Osteocyte (in vitro differentiated cells): ENCODE measurements around the gene NKX2-2. TPM values are rescaled to one million over a fixed set of nuclear protein-coding genes. Genes with fewer than 3 reads are reported as not detected.

ENCODE experiments used
- DNase-seq: peaks from one replicate; pipeline ENCODE4 v3.0.0; 2021; ENCODE audit warnings: mixed read lengths; ENCODE audit not compliant: unreplicated experiment; ENCODE audit errors: extremely low spot score
- H3K27ac Mint-ChIP-seq: one replicate; pipeline ENCODE4 v1.8.0; 2021; ENCODE audit warnings: mild to moderate bottlenecking, mixed read lengths; ENCODE audit not compliant: unreplicated experiment
- H3K27me3 Mint-ChIP-seq: one replicate; pipeline ENCODE4 v1.8.0; 2021; ENCODE audit warnings: mixed read lengths; ENCODE audit not compliant: unreplicated experiment
- H3K36me3 Mint-ChIP-seq: one replicate; pipeline ENCODE4 v1.8.0; 2021; ENCODE audit warnings: mixed read lengths; ENCODE audit not compliant: unreplicated experiment
- H3K4me1 Mint-ChIP-seq: one replicate; pipeline ENCODE4 v1.8.0; 2021; ENCODE audit warnings: mixed read lengths; ENCODE audit not compliant: unreplicated experiment
- H3K4me3 Mint-ChIP-seq: one replicate; pipeline ENCODE4 v1.8.0; 2021; ENCODE audit warnings: mild to moderate bottlenecking, moderate library complexity, mixed read lengths; ENCODE audit not compliant: unreplicated experiment
- H3K9me3 Mint-ChIP-seq: one replicate; pipeline ENCODE4 v1.8.0; 2021; ENCODE audit warnings: mixed read lengths; ENCODE audit not compliant: unreplicated experiment
- total RNA-seq: library from RNA; stranded (reverse); gene quantifications from 2 replicates; pipeline ENCODE4 v1.2.1, GENCODE V29; 2021
- TF ChIP-seq, protein P1 (sequence below): fragments of 200-600 bp; sonication (generic); IDR thresholded peaks from 2 replicates; pipeline ENCODE4 v1.5.0; 2021; ENCODE audit warnings: antibody characterized with exemption, mild to moderate bottlenecking, moderate library complexity

The NKX2-2 gene
- total RNA-seq, 1 donor from 2014 or later: not detected

DNA sequence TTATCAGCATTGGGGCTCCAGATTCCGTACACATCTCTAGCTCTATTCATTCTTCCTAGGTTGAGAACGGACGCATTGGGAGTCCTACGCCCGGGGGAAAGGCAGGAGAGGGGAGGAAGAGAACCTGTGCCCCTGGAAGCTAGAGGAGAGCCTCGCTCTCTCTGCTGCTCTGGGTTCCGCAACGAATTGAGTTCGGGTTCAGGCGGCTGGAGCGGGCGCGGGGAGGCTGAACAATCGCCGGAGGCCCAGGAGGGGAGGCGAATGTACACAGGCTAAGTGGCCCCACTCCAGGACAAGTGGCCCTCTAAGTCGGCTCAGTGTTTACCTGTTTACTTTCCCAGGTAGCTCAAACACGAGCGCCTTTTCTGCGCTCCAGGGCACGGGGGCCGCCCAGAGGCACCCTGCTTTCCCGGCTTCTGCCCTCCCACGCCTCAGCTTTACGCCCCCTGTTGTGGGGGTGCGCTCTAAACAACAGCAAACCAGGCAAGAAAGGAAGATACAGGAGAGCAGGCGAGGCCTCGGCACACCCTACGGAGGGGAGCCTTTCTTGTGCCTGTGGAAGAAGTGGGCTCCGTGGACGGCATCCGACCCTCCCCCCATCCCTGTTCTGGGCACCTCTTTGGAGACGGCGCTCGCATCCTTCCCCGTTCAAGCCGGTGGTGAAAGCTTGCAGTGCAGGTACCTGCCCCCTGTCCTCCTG lies 4.6 kb upstream of the NKX2-2 start:
- TF ChIP-seq, protein P1, sequence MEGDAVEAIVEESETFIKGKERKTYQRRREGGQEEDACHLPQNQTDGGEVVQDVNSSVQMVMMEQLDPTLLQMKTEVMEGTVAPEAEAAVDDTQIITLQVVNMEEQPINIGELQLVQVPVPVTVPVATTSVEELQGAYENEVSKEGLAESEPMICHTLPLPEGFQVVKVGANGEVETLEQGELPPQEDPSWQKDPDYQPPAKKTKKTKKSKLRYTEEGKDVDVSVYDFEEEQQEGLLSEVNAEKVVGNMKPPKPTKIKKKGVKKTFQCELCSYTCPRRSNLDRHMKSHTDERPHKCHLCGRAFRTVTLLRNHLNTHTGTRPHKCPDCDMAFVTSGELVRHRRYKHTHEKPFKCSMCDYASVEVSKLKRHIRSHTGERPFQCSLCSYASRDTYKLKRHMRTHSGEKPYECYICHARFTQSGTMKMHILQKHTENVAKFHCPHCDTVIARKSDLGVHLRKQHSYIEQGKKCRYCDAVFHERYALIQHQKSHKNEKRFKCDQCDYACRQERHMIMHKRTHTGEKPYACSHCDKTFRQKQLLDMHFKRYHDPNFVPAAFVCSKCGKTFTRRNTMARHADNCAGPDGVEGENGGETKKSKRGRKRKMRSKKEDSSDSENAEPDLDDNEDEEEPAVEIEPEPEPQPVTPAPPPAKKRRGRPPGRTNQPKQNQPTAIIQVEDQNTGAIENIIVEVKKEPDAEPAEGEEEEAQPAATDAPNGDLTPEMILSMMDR: no peak
- DNase-seq: peak; percentile 70
- peaks cover 2% of the 10 kb centered on the region for H3K36me3 Mint-ChIP-seq
- H3K27me3 Mint-ChIP-seq: peaks cover 80% of the 10 kb centered on the region
- H3K9me3 Mint-ChIP-seq: no peaks in the 10 kb centered on the region
- H3K4me3 Mint-ChIP-seq: no peak overlapping the region
- H3K4me1 Mint-ChIP-seq: peaks cover 26% of the 10 kb centered on the region
- H3K27ac Mint-ChIP-seq: no peak overlapping the region

DNA sequence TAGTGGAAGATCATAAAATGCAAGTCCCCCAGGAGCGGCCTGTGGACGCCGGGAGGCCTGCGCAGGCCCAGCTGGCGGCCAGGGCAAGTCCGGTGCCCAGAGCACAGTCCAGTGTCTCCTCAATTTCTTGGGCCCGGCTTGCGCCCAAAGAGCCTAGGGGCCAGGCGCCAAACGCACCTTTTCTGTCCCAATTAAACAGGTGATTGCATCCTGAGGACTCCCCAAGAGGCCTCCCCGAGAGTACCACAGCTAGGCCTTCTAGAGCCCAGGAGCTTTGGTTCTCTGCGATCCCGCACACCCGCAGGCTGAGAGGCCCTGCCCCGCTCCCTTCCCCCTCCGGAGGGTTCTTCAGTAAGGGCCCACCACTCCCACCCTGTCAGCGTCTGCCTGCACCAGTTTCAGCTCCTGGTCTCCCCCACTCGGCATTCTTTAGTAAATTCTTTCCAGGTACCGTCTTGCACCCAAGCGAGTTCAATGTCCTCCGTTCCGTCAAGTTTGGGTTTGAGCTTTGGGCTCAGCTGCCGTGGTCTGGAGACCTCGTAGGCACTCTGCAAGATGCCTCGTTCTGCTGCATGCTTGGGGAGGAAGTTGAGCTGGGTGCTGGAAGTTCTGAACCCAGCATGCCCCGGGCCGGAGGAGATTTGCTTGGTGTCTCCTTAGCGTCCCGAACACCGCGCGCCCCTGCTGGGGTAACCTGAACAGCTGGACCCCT lies 3.9 kb upstream of the NKX2-2 start:
- TF ChIP-seq, protein P1: no peak
- H3K36me3 Mint-ChIP-seq: peaks cover 2% of the 10 kb centered on the region
- H3K9me3 Mint-ChIP-seq: no peaks in the 10 kb centered on the region
- no peak overlapping the region for H3K4me3 Mint-ChIP-seq
- peaks cover 76% of the 10 kb centered on the region for H3K27me3 Mint-ChIP-seq
- no peak overlapping the region for H3K27ac Mint-ChIP-seq
- H3K4me1 Mint-ChIP-seq: peaks cover 27% of the 10 kb centered on the region
- peak; percentile 69 for DNase-seq

DNA sequence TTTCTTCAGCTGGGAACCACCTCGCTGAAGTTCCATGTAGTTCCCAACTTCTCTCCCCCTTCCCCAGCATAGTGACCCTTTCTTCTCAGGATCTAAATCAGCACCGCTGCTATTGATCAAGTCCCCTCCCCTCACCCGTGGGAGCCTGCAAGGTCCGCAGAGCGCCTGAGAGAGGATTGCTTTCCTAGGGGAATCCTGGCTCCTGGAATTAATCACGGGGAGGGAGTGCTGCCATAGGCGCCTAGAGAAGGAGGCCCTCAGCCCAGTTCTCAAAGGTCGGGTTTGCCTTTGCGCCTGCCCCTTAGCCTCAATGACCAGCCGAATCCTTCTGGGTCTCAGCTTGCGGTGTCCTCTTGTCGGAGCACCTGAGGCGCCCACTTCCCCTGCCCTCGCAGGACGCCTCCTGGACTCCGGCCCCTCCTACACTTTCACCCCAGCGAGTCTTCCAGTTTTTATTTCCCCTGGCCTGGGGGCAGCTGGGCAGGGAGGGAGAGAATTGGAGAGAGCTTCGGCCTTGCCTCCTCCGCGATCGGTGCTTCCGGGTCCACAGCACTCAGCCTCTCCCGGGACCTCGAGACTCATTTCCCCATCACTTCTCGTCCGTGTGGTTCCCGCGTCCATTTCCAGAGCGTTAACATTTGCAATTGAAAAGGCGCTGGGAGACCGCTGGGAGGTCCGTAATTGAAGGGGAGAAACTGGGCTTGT lies 3.1 kb upstream of the NKX2-2 start:
- no peak overlapping the region for H3K4me3 Mint-ChIP-seq
- H3K36me3 Mint-ChIP-seq: peaks cover 2% of the 10 kb centered on the region
- TF ChIP-seq, protein P1: no peak
- DNase-seq: peak; percentile 75
- peaks cover 82% of the 10 kb centered on the region for H3K27me3 Mint-ChIP-seq
- no peak overlapping the region for H3K27ac Mint-ChIP-seq
- no peaks in the 10 kb centered on the region for H3K9me3 Mint-ChIP-seq
- peaks cover 33% of the 10 kb centered on the region for H3K4me1 Mint-ChIP-seq

DNA sequence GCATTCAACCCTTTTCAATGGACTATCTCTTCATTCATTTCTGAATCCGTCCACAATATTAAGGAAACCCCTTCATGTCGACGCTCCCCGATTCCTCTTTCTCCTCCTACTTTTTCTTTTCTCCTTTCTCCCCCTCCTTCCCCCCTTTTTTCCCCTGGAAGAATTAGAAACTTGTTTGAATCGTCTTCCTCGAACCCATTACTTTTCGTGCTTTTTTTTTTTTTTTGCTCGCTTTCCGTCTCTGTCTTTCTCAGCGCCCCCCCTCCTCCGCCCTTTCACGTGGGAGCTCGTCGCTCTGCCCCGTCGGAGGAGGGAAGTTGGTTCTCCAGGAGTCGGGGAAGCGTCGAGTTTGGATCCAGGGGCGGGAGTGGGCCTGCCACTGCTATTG lies 2.3 kb upstream of the NKX2-2 start:
- H3K4me3 Mint-ChIP-seq: no peak overlapping the region
- peak; percentile 36 for DNase-seq
- peaks cover 37% of the 10 kb centered on the region for H3K4me1 Mint-ChIP-seq
- H3K36me3 Mint-ChIP-seq: peaks cover 4% of the 10 kb centered on the region
- TF ChIP-seq, protein P1: no peak
- H3K9me3 Mint-ChIP-seq: no peaks in the 10 kb centered on the region
- peaks cover 84% of the 10 kb centered on the region for H3K27me3 Mint-ChIP-seq
- no peak overlapping the region for H3K27ac Mint-ChIP-seq
